Thyroid gland (tissue), 4 donors: ENCODE results near the gene CBLIF.

Source experiments
- POLR2A ChIP-seq, 2 donors: fragments of 450-650 bp; IDR thresholded peaks; one replicate each; pipeline ENCODE4 v1.6.1; 2017; ENCODE audit warnings: antibody characterized with exemption in 2 of 2, mild to moderate bottlenecking in 2 of 2, moderate library complexity in 1 of 2
- TF ChIP-seq, protein P1 (sequence below), 6 experiments: fragments of 200-600 bp in 3 of 6; fragments of 450-650 bp in 3 of 6; sonication (generic) in 3 of 6; IDR thresholded peaks; one replicate each; pipeline ENCODE4 v1.5.1; 2016 to 2019; ENCODE audit warnings: antibody characterized with exemption in 6 of 6, mild to moderate bottlenecking in 2 of 6, inconsistent platforms in 1 of 6, moderate library complexity in 1 of 6

GRCh38 chr11:59785818-59786217 is 59.5 kb downstream of the CBLIF start:
- TF ChIP-seq, protein P1, sequence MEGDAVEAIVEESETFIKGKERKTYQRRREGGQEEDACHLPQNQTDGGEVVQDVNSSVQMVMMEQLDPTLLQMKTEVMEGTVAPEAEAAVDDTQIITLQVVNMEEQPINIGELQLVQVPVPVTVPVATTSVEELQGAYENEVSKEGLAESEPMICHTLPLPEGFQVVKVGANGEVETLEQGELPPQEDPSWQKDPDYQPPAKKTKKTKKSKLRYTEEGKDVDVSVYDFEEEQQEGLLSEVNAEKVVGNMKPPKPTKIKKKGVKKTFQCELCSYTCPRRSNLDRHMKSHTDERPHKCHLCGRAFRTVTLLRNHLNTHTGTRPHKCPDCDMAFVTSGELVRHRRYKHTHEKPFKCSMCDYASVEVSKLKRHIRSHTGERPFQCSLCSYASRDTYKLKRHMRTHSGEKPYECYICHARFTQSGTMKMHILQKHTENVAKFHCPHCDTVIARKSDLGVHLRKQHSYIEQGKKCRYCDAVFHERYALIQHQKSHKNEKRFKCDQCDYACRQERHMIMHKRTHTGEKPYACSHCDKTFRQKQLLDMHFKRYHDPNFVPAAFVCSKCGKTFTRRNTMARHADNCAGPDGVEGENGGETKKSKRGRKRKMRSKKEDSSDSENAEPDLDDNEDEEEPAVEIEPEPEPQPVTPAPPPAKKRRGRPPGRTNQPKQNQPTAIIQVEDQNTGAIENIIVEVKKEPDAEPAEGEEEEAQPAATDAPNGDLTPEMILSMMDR (IDR thresholded peaks at IDR 0.05) = no peak
- TF ChIP-seq POLR2A (IDR thresholded peaks at IDR 0.05) = no peak
